HUES64 (cell line): ENCODE results near the gene BRWD1.
A peak's percentile ranks its signal among the peaks of the same experiment; 100 is the strongest.

Experiments
- H3K27ac ChIP-seq: 2 replicates; pipeline ENCODE4 v1.7.0; 2013; ENCODE audit warnings: low read depth, low read length, inconsistent platforms
- H3K27me3 ChIP-seq: 2 replicates; pipeline ENCODE4 v1.6.1; 2013; ENCODE audit warnings: mild to moderate bottlenecking, low read length; ENCODE audit not compliant: insufficient read depth
- H3K36me3 ChIP-seq: 2 replicates; pipeline ENCODE4 v1.6.1; 2013; ENCODE audit warnings: mild to moderate bottlenecking, low read length; ENCODE audit not compliant: insufficient read depth
- H3K4me1 ChIP-seq: 2 replicates; pipeline ENCODE4 v1.6.1; 2013; ENCODE audit warnings: mild to moderate bottlenecking, low read length, moderate library complexity; ENCODE audit not compliant: insufficient read depth
- H3K4me3 ChIP-seq: 2 replicates; pipeline ENCODE4 v1.5.1; 2013; ENCODE audit warnings: mild to moderate bottlenecking, low read length, moderate library complexity
- H3K9ac ChIP-seq: 2 replicates; pipeline ENCODE4 v1.6.1; 2013; ENCODE audit warnings: mild to moderate bottlenecking, low read depth, low read length
- H3K9me3 ChIP-seq: 2 replicates; pipeline ENCODE4 v1.6.1; 2013; ENCODE audit warnings: low read depth, low read length; ENCODE audit not compliant: insufficient read depth
- WGBS: fragments of 150-250, 120-280 bp; methylation state at CpG from one replicate; pipeline ENCODE4 v1.1.7; 2013; ENCODE audit warnings: missing lambda C conversion rate; 5-methylcytosine and 5-hydroxymethylcytosine counted together

BRWD1 gene

DNA sequence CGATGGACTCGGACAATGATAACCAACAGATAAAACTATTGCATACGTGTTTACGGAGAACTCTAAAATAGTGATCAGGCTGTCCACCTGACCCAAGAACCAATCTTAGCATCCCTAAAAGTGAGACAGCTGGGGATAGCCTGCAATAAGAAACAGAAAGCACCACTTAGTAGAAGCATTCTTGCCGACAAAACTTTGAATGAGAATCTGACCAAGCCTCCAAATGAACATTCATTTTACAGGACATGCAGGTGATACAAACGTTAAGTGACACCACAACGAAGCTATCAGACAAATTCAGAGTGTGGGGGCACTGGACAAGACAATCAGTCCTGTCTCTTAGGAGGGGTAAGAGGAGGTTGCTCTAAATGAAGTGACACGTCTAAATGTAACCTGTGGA lies 131.4 kb downstream of the BRWD1 start:
- H3K9me3 ChIP-seq, result no peaks in the 10 kb centered on the region
- H3K4me1 ChIP-seq, result peaks cover 21% of the 10 kb centered on the region
- no peak overlapping the region for H3K27ac ChIP-seq
- H3K9ac ChIP-seq, result peak overlapping the region; percentile 95; the same call in 1 of the 2 replicates
- H3K27me3 ChIP-seq, result no peaks in the 10 kb centered on the region
- 70% methylated on average over 8 of the region's 8 CpGs for WGBS
- peak overlapping the region; percentile 87 for H3K4me3 ChIP-seq
- H3K36me3 ChIP-seq, result peaks cover 36% of the 10 kb centered on the region

GRCh38 chr21:39181205-39181818 lies 132.1 kb downstream of the BRWD1 start:
- Histone ChIP-seq H3K27ac (no peak overlapping the region), H3K9me3 (no peaks in the 10 kb centered on the region), H3K27me3 (no peaks in the 10 kb centered on the region), H3K9ac (no peak overlapping the region), H3K4me1 (peaks cover 21% of the 10 kb centered on the region), H3K36me3 (peaks cover 43% of the 10 kb centered on the region), H3K4me3 (no peak overlapping the region)
- WGBS, result 94% methylated on average over 4 of the region's 4 CpGs

DNA sequence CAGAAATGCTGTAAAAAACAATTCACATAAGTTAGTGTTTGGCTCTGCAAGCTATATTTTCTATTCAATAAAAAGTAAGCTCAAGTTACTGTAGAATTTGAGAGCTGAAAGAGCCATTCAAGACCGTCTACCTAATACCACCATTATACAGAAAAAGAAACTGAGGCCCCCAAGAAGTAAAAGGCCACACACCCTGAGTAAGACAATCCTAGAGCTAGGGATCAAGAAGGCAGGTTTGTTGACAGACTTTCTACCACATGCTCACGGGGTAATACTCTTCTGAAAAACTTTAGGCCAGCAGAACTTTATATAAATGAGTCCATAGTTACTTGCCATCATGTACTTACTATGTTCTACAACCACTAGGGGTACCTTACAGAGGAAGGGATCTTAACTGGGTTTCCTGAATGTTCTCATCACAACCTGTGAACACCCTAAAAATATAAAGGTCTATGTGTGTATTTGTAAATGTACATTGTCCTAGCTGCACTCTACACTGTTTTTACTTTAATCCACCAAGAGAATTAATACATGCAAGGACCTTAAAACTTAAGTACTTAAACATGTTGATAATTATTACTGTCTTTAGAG lies 132.9 kb downstream of the BRWD1 start:
- H3K4me3 ChIP-seq, result no peak overlapping the region
- no peaks in the 10 kb centered on the region for H3K27me3 ChIP-seq
- H3K4me1 ChIP-seq, result peaks cover 21% of the 10 kb centered on the region
- peaks cover 51% of the 10 kb centered on the region for H3K36me3 ChIP-seq
- 81% methylated on average over 1 of the region's 2 CpGs for WGBS
- H3K9me3 ChIP-seq, result no peaks in the 10 kb centered on the region
- no peak overlapping the region for H3K9ac ChIP-seq
- no peak overlapping the region for H3K27ac ChIP-seq

- Histone ChIP-seq H3K36me3 (peaks cover 71% of the 10 kb centered on the region), H3K4me3 (no peak overlapping the region), H3K4me1 (peaks cover 9% of the 10 kb centered on the region), H3K27me3 (no peaks in the 10 kb centered on the region), H3K9ac (no peak overlapping the region), H3K9me3 (no peaks in the 10 kb centered on the region), H3K27ac (no peak overlapping the region)
- WGBS, result 96% methylated on average over 7 of the region's 7 CpGs
These were observed 135.0 kb downstream of the BRWD1 start for GRCh38 chr21:39178421-39178820.

DNA sequence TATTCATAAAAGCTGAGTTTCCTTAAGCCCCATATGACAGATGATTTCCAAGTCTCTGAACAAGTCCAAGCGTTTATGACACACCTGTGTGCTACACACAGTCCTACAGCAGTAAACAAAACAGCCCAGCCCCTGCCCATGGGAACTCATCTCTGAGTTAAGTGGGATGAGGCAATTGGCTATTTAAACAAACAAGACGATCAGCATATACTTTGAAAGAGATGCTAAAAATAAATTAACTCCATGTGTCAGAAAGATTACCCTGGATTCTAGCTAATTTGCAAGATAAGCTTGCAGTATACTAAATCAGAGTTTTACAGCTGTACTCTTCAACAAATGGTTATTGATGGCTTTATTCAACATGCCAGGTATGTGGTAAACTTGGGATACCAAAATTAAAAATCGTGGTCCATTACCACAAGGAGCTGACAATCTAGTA lies 137.1 kb downstream of the BRWD1 start:
- H3K9ac ChIP-seq, result no peak overlapping the region
- no peak overlapping the region for H3K27ac ChIP-seq
- WGBS, result 65% methylated on average over 3 of the region's 3 CpGs
- H3K27me3 ChIP-seq, result no peaks in the 10 kb centered on the region
- no peaks in the 10 kb centered on the region for H3K9me3 ChIP-seq
- H3K4me1 ChIP-seq, result no peaks in the 10 kb centered on the region
- H3K36me3 ChIP-seq, result peaks cover 86% of the 10 kb centered on the region
- H3K4me3 ChIP-seq, result no peak overlapping the region

- H3K9me3 ChIP-seq, result no peaks in the 10 kb centered on the region
- no peaks in the 10 kb centered on the region for H3K27me3 ChIP-seq
- H3K9ac ChIP-seq, result no peak overlapping the region
- no peak overlapping the region for H3K4me3 ChIP-seq
- no peak overlapping the region for H3K27ac ChIP-seq
- WGBS, result 90% methylated on average over 10 of the region's 10 CpGs
- H3K36me3 ChIP-seq, result peaks cover 89% of the 10 kb centered on the region
- H3K4me1 ChIP-seq, result no peaks in the 10 kb centered on the region
These were observed 137.8 kb downstream of the BRWD1 start for GRCh38 chr21:39175665-39176064.

GRCh38 chr21:39175154-39175553 lies 138.3 kb downstream of the BRWD1 start:
- no peak overlapping the region for H3K4me3 ChIP-seq
- WGBS, result 93% methylated on average over 4 of the region's 4 CpGs

DNA sequence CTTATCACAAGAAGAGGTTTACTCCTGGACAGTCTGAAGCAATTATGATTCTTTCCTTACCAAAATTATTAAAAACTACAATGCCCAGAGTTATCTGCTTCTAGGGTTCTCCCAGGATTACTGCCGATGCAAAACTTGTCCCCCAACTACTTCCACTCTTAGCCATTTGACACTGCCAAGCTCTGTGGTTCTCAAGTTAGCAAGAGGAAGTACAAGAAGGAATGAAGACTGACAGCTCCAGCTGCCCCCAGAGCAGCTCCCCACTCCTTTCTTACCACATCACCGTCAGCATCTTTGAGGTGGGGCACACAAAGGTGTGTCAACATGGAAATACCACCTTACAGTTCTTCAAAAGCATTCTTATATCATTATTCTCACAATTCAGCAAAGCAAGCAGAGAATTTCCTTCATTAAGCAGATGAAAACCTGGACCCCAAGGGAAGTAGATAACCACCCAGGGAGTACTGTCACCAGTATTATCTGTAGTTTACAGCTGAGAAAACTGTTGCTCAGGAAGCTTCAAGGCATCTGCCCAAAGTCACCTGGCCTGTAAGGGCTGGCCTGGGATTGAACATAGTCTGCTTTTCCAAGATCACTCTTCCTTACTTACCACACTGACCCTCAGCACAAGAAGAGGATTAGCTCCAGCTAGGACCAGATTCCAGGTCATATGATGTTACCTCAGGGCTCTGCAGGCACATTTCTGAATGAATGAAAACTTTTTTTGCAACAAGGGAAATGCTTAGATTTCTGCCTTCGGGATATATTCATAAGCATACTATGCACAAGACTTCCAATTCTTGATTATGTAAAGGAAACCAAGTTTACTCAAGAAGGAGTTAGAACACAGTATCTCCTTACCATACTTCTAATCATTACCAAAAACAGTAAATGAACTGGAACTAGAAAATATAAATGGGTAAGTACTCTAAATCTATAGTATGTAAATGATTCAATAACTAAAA lies 139.4 kb downstream of the BRWD1 start:
- Histone ChIP-seq H3K4me1 (no peaks in the 10 kb centered on the region), H3K9ac (no peak overlapping the region), H3K4me3 (no peak overlapping the region), H3K36me3 (peaks cover 87% of the 10 kb centered on the region), H3K9me3 (no peaks in the 10 kb centered on the region), H3K27ac (no peak overlapping the region), H3K27me3 (no peaks in the 10 kb centered on the region)
- WGBS, result 93% methylated on average over 3 of the region's 3 CpGs

More at GRCh38 chr21:39175154-39175553, 138.3 kb downstream of the BRWD1 start:
- H3K9ac ChIP-seq, result no peak overlapping the region
- H3K27me3 ChIP-seq, result no peaks in the 10 kb centered on the region
- no peaks in the 10 kb centered on the region for H3K4me1 ChIP-seq
- no peak overlapping the region for H3K27ac ChIP-seq
- peaks cover 87% of the 10 kb centered on the region for H3K36me3 ChIP-seq
- H3K9me3 ChIP-seq, result no peaks in the 10 kb centered on the region

DNA sequence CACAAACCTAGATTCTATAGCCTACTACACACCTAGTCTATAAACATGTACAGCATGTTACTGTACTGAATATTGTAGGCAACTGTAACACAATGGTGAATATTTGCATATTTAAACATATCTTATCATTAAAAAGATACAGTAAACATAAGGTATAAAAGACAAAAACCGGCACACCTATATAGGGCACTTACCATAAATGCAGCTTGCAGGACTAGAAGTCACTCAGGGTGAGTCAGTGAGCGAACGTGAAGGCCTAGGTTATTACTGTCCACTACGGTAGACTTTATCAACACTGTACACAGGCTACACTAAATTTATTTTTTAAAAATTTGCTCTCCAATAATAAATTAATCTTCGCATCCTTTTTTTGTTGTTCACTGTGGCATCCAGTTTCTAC lies 143.5 kb downstream of the BRWD1 start:
- no peak overlapping the region for H3K4me3 ChIP-seq
- peaks cover 2% of the 10 kb centered on the region for H3K9me3 ChIP-seq
- 97% methylated on average over 5 of the region's 5 CpGs for WGBS
- H3K36me3 ChIP-seq, result peaks cover 49% of the 10 kb centered on the region
- no peaks in the 10 kb centered on the region for H3K4me1 ChIP-seq
- H3K27me3 ChIP-seq, result no peaks in the 10 kb centered on the region
- H3K9ac ChIP-seq, result no peak overlapping the region
- no peak overlapping the region for H3K27ac ChIP-seq

GRCh38 chr21:39168800-39169199 lies 144.6 kb downstream of the BRWD1 start:
- Histone ChIP-seq H3K27me3 (no peaks in the 10 kb centered on the region), H3K27ac (no peak overlapping the region), H3K4me3 (no peak overlapping the region), H3K9ac (no peak overlapping the region), H3K36me3 (peaks cover 37% of the 10 kb centered on the region), H3K9me3 (peaks cover 11% of the 10 kb centered on the region), H3K4me1 (no peaks in the 10 kb centered on the region)
- 83% methylated on average over 1 of the region's 2 CpGs for WGBS

GRCh38 chr21:39164523-39164922 lies 148.9 kb downstream of the BRWD1 start:
- H3K9ac ChIP-seq, result no peak overlapping the region
- 90% methylated on average over 2 of the region's 2 CpGs for WGBS
- no peak overlapping the region for H3K4me3 ChIP-seq
- H3K27me3 ChIP-seq, result no peaks in the 10 kb centered on the region
- H3K27ac ChIP-seq, result no peak overlapping the region
- no peaks in the 10 kb centered on the region for H3K4me1 ChIP-seq
- peaks cover 4% of the 10 kb centered on the region; the same call in 1 of the 2 replicates for H3K36me3 ChIP-seq
- H3K9me3 ChIP-seq, result peaks cover 11% of the 10 kb centered on the region
